A673 (cell line): ENCODE results near the gene TAOK3.
"Not testable (repeated sequence)": the region's sequence is repeated elsewhere in the genome, so short reads cannot be mapped to it uniquely, and the experiment has no call there.

Source experiments
- EZH2 ChIP-seq: fragments of 200-600 bp; sonication (generic); IDR thresholded peaks from 2 replicates; pipeline ENCODE4 v1.6.1; 2017; ENCODE audit warnings: borderline replicate concordance, low read depth, mild to moderate bottlenecking, mixed read lengths, antibody characterized with exemption, low read length; ENCODE audit not compliant: poor library complexity, severe bottlenecking
- TF ChIP-seq, protein P1 (sequence below): fragments of 300-800, 200-600 bp; sonication (generic); conservative IDR thresholded peaks from 2 replicates; pipeline ENCODE4 v1.5.1; 2017; ENCODE audit warnings: low read depth, mild to moderate bottlenecking, antibody characterized with exemption, low read length, moderate library complexity, mixed read lengths

DNA sequence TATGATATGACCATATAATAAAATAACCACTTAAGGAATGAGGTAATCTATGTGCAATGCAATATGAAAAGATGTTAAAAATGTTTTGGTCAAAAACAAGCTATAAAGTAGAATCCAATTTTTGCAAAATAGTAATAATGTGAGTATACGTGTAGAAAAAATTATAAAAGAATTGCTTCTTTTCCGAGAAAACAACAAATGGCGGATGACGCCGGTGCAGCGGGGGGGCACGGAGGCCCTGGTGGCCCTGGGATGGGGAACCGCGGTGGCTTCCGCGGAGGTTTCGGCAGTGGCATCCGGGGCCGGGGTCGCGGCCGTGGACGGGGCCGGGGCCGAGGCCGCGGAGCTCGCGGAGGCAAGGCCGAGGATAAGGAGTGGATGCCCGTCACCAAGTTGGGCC lies 126.8 kb downstream of the TAOK3 start:
- TF ChIP-seq, protein P1, sequence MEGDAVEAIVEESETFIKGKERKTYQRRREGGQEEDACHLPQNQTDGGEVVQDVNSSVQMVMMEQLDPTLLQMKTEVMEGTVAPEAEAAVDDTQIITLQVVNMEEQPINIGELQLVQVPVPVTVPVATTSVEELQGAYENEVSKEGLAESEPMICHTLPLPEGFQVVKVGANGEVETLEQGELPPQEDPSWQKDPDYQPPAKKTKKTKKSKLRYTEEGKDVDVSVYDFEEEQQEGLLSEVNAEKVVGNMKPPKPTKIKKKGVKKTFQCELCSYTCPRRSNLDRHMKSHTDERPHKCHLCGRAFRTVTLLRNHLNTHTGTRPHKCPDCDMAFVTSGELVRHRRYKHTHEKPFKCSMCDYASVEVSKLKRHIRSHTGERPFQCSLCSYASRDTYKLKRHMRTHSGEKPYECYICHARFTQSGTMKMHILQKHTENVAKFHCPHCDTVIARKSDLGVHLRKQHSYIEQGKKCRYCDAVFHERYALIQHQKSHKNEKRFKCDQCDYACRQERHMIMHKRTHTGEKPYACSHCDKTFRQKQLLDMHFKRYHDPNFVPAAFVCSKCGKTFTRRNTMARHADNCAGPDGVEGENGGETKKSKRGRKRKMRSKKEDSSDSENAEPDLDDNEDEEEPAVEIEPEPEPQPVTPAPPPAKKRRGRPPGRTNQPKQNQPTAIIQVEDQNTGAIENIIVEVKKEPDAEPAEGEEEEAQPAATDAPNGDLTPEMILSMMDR, result not testable (repeated sequence)
- TF ChIP-seq EZH2, result not testable (repeated sequence)
